Hepatocyte (in vitro differentiated cells): ENCODE measurements around the gene ANKRD13C. TPM values are rescaled to one million over a fixed set of nuclear protein-coding genes. Genes with fewer than 3 reads are reported as not detected.
A peak's percentile ranks its signal among the peaks of the same experiment; 100 is the strongest.
"Not testable (repeated sequence)": the region's sequence is repeated elsewhere in the genome, so short reads cannot be mapped to it uniquely, and the experiment has no call there.

Experiments used
- DNase-seq: peaks from one replicate; pipeline ENCODE4 v3.0.0-alpha.2; 2016; ENCODE audit warnings: low spot score
- H2AFZ ChIP-seq: fragments of 200-600 bp; sonication (generic); 2 replicates; pipeline ENCODE4 v1.6.0; 2016; ENCODE audit warnings: antibody characterized with exemption, mild to moderate bottlenecking
- H3K27ac ChIP-seq: fragments of 200-600 bp; sonication (generic); 2 replicates; pipeline ENCODE4 v1.5.1; 2016; ENCODE audit warnings: mild to moderate bottlenecking
- H3K27me3 ChIP-seq: fragments of 200-600 bp; sonication (generic); 2 replicates; pipeline ENCODE4 v1.6.1; 2016
- H3K36me3 ChIP-seq: fragments of 200-600 bp; sonication (generic); replicated peaks from 2 replicates; pipeline ENCODE4 v1.5.1; 2016; ENCODE audit warnings: low read depth; ENCODE audit not compliant: insufficient read depth
- H3K4me1 ChIP-seq: fragments of 200-600 bp; sonication (generic); 2 replicates; pipeline ENCODE4 v1.5.1; 2016; ENCODE audit warnings: mild to moderate bottlenecking, moderate library complexity; ENCODE audit not compliant: insufficient read depth
- H3K4me2 ChIP-seq: fragments of 200-600 bp; sonication (generic); 2 replicates; pipeline ENCODE4 v1.6.0; 2016
- H3K4me3 ChIP-seq: fragments of 200-600 bp; sonication (generic); 2 replicates; pipeline ENCODE4 v1.5.1; 2016; ENCODE audit warnings: mild to moderate bottlenecking
- H3K79me2 ChIP-seq: fragments of 200-600 bp; sonication (generic); 2 replicates; pipeline ENCODE4 v1.6.0; 2017; ENCODE audit warnings: mild to moderate bottlenecking
- H3K9me2 ChIP-seq: fragments of 200-600 bp; sonication (generic); replicated peaks from 2 replicates; pipeline ENCODE4 v1.6.0; 2017; ENCODE audit warnings: mild to moderate bottlenecking; ENCODE audit not compliant: insufficient read depth
- H3K9me3 ChIP-seq: fragments of 200-600 bp; sonication (generic); 2 replicates; pipeline ENCODE4 v1.5.1; 2016; ENCODE audit warnings: low read depth, mild to moderate bottlenecking
- H4K20me1 ChIP-seq: fragments of 200-600 bp; sonication (generic); 2 replicates; pipeline ENCODE4 v1.6.0; 2016; ENCODE audit warnings: mild to moderate bottlenecking; ENCODE audit not compliant: insufficient read depth, poor library complexity, severe bottlenecking
- CTCF ChIP-seq: fragments of 200-600 bp; sonication (generic); IDR thresholded peaks from 2 replicates; pipeline ENCODE4 v1.5.1; 2016; ENCODE audit warnings: antibody characterized with exemption, mild to moderate bottlenecking; ENCODE audit not compliant: poor library complexity
- EZH2 ChIP-seq: fragments of 200-600 bp; sonication (generic); IDR thresholded peaks from 2 replicates; pipeline ENCODE4 v1.6.1; 2016; ENCODE audit warnings: antibody characterized with exemption, mild to moderate bottlenecking, borderline replicate concordance
- EZH2phosphoT487 ChIP-seq: fragments of 200-600 bp; sonication (generic); IDR thresholded peaks from one replicate; pipeline ENCODE4 v1.6.1; 2018; ENCODE audit warnings: antibody characterized with exemption, mild to moderate bottlenecking, low read depth, moderate library complexity; ENCODE audit not compliant: unreplicated experiment, severe bottlenecking
- WGBS: methylation state at CpG from one replicate; pipeline ENCODE4 v1.1.6; 2016; ENCODE audit warnings: low lambda C conversion rate; ENCODE audit errors: missing lambda C conversion rate; 5-methylcytosine and 5-hydroxymethylcytosine counted together
- polyA plus RNA-seq: library from polyadenylated mRNA; unstranded; fragments of >200 nt; fragmentation: Nextera tagmentation; extraction: Ambion mirVana; gene quantifications from 2 replicates; pipeline ENCODE4 v1.2.1, GENCODE V29; 2016
- total RNA-seq: library from RNA; depleted of rRNA; stranded (reverse); fragments of >200 nt; gene quantifications from 2 replicates; pipeline ENCODE4 v1.2.3, GENCODE V29; 2014

Gene ANKRD13C
- total and polyA plus RNA-seq, 2 experiments from 2014 or later: 14.9 to 26.5 TPM

- Histone ChIP-seq H3K9me2 (no peaks in the 10 kb centered on the region), H3K36me3 (no peaks in the 10 kb centered on the region), H3K27me3 (no peaks in the 10 kb centered on the region), H3K9me3 (no peaks in the 10 kb centered on the region), H3K4me1 (peaks cover 12% of the 10 kb centered on the region), H2AFZ (peak overlapping the region; percentile 92), H3K79me2 (peaks cover 54% of the 10 kb centered on the region), H3K4me2 (peak overlapping the region; percentile 80), H4K20me1 (peaks cover 29% of the 10 kb centered on the region), H3K27ac (peak overlapping the region; percentile 96), H3K4me3 (peak overlapping the region; percentile 66)
- peak; percentile 38 for DNase-seq
- TF ChIP-seq EZH2phosphoT487 (no peak), EZH2 (no peak), CTCF (no peak)
- under 1% methylated on average over 30 of the region's 34 CpGs for WGBS
Measured at GRCh38 chr1:70353601-70354331, 756 bp downstream of the ANKRD13C start.

- Histone ChIP-seq H3K79me2 (peaks cover 61% of the 10 kb centered on the region), H2AFZ (no peak overlapping the region), H3K9me2 (no peaks in the 10 kb centered on the region)
Measured at GRCh38 chr1:70353044-70353443, 1.5 kb downstream of the ANKRD13C start.

GRCh38 chr1:70349799-70350198 is 4.7 kb downstream of the ANKRD13C start:
- H2AFZ ChIP-seq, H3K36me3 ChIP-seq, DNase-seq, H3K4me1 ChIP-seq, H3K27ac ChIP-seq, H3K27me3 ChIP-seq, H3K9me2 ChIP-seq, H3K4me2 ChIP-seq, H3K4me3 ChIP-seq, H3K9me3 ChIP-seq: not testable (repeated sequence)
- 94% methylated on average over 4 of the region's 4 CpGs for WGBS
- Histone ChIP-seq H4K20me1 (peaks cover 39% of the 10 kb centered on the region), H3K79me2 (peaks cover 91% of the 10 kb centered on the region)

More at GRCh38 chr1:70353044-70353443, 1.5 kb downstream of the ANKRD13C start:
- Histone ChIP-seq H3K4me2 (peak overlapping the region; percentile 80), H4K20me1 (peaks cover 33% of the 10 kb centered on the region), H3K4me3 (peak overlapping the region; percentile 66), H3K36me3 (no peaks in the 10 kb centered on the region), H3K9me3 (no peaks in the 10 kb centered on the region), H3K27ac (peak overlapping the region; percentile 96), H3K27me3 (no peaks in the 10 kb centered on the region), H3K4me1 (peaks cover 12% of the 10 kb centered on the region)
- WGBS: 37% methylated on average over 4 of the region's 4 CpGs
- TF ChIP-seq EZH2phosphoT487 (no peak), EZH2 (no peak), CTCF (no peak)
- no peak for DNase-seq

GRCh38 chr1:70348399-70349165 is 5.9 kb downstream of the ANKRD13C start:
- no peak overlapping the region for H3K4me3 ChIP-seq
- no peaks in the 10 kb centered on the region for H3K9me3 ChIP-seq
- no peaks in the 10 kb centered on the region for H3K36me3 ChIP-seq
- H2AFZ ChIP-seq: no peak overlapping the region
- WGBS: 94% methylated on average over 10 of the region's 11 CpGs
- H4K20me1 ChIP-seq: peaks cover 47% of the 10 kb centered on the region
- H3K79me2 ChIP-seq: peaks cover 98% of the 10 kb centered on the region
- no peaks in the 10 kb centered on the region for H3K9me2 ChIP-seq
- H3K4me2 ChIP-seq: no peak overlapping the region
- DNase-seq: no peak
- TF ChIP-seq CTCF (no peak), EZH2phosphoT487 (no peak), EZH2 (no peak)
- no peak overlapping the region for H3K27ac ChIP-seq
- H3K27me3 ChIP-seq: no peaks in the 10 kb centered on the region
- H3K4me1 ChIP-seq: peaks cover 7% of the 10 kb centered on the region

- not testable (repeated sequence) for H3K27me3 ChIP-seq, H3K4me3 ChIP-seq, H3K36me3 ChIP-seq, H3K4me2 ChIP-seq, DNase-seq, H3K9me2 ChIP-seq, H3K27ac ChIP-seq, H3K4me1 ChIP-seq, H3K9me3 ChIP-seq, H2AFZ ChIP-seq
- 97% methylated on average over 3 of the region's 3 CpGs for whole genome bisulfite sequencing
- H3K79me2 ChIP-seq: peaks cover 83% of the 10 kb centered on the region
- peaks cover 12% of the 10 kb centered on the region for H4K20me1 ChIP-seq
Measured at GRCh38 chr1:70339644-70340043, 14.9 kb downstream of the ANKRD13C start.
